Left renal cortex interstitium (tissue), 4 donors: ENCODE measurements around the gene MAN1A1. TPM values are rescaled to one million over a fixed set of nuclear protein-coding genes. Genes with fewer than 3 reads are reported as not detected.
"Not testable (repeated sequence)": the region's sequence is repeated elsewhere in the genome, so short reads cannot be mapped to it uniquely, and the experiment has no call there.

ENCODE experiments used
- DNase-seq, 4 donors: peaks; one replicate each; pipeline ENCODE4 v3.0.0-alpha.2; 2013; ENCODE audit warnings: low read depth in 4 of 4, low spot score in 2 of 4, missing footprints in 1 of 4
- polyA plus RNA-seq, 4 donors: library from polyadenylated mRNA; unstranded; fragments of 120-200 nt; gene quantifications; one replicate each; pipeline ENCODE4 v1.2.1, GENCODE V29; 2013; ENCODE audit not compliant: insufficient read length in 4 of 4

The MAN1A1 gene
- polyA plus RNA-seq, 4 donors: 73.9 to 104 (median 97.9) TPM

DNA sequence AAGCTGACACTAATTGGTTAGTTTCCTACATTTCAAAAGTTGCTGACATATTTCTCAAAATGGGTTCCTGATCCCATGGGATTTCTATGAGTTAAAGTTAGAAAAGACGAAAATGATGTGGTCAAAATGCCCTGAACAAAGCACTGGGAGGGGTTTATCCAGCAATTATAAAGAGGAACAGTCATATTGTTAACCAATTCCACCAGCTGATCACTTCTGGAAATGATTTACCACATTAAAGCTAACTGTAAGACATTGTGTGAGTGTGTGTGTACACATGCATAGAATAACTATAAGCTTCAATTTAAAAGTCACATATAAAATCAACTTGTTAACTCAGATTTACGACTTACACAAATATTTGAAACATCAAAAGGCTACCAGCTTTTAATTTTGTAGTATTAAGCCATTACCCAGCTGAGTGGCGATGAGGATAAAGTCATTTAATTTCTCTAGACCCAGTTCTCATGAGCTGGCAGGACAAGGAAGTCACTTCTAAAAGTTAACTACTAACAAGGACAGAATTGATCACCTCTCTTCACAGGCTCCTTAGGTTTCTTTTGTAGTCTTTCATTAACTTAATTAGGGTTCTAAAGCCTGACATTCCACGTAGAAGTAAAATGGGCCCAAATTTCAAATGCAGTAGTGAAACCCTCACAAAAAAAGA lies 40.4 kb downstream of the MAN1A1 start:
- no peak for DNase-seq

DNA sequence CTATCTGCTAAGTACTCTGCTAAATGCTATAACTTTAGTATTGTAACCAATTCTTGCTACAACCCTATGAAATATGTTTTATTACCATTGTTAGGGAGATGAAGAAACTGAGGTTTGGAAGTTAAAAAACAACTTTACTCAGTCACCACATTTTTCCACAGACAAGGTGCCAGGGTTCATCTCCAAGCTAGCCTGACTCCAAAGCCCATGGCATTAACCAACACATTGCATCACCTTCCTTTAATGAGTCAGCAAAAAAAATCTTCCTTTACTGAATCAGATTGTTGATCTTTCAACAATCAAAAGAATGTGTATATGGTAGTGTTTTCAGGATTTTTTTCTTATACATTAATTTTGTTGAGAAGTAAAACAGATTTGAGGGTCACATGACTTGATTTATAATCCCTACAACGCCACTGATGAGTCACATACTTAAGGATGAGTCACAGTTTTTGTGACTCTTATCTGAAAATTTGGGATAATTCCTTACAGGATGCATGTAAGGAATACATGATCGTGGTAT lies 41.5 kb downstream of the MAN1A1 start:
- DNase-seq: no peak

GRCh38 chr6:119307056-119307455 lies 42.5 kb downstream of the MAN1A1 start:
- no peak for DNase-seq

GRCh38 chr6:119306396-119306968 lies 43.1 kb downstream of the MAN1A1 start:
- DNase-seq: no peak

DNA sequence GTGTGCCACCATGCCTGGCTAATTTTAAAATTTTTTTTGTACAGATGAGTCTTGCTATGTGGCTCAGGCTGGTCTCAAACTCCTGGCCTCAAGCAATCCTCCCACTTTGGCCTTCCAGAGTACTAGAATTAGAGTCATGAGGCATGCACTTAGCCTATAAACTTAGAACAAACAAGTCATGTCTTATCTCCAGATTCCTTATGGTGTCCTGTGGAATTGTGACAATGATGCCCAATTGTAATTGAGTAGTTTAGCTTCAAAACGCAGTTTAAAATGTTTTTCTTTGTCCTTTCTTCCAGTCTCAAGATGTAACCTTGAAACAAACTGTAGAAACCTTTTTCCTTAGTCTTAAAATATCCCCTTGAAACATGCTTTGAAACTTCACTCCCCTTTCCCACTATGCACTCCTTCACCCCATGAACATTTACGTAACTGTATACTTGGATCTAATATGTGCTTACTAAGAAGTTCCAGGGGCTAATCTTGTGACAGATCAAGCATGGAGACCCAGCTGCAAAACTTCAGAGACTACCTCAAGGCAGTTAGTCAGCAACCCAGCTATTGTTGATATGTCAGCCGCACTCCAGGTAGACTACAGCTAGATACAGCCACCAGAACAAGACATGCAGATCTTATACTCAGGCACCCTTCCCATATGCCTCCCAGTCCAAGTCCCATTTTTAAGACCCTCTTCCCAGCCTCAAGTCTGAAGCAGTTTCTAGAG lies 46.2 kb downstream of the MAN1A1 start:
- no peak for DNase-seq

GRCh38 chr6:119301429-119301828 lies 48.1 kb downstream of the MAN1A1 start:
- DNase-seq: no peak

GRCh38 chr6:119299694-119300093 lies 49.9 kb downstream of the MAN1A1 start:
- DNase-seq: no peak

DNA sequence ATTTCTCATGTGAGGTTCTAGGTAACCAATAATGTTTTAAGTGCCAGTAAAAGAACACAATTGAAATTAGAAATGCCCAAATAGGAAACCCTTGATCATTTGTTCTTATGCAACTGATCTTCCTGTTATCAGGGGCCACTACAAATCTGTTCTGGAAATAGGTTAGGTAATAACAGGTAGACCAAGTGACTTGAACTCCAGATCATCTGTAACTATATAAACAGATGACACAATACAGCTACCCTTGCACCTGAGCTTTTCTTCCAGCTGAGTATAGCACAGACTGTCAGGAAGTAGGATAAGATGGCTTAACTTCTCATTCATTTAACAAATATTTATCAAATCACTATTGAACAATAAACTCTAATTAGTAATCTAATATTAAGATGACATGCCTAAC lies 52.5 kb downstream of the MAN1A1 start:
- DNase-seq: no peak

GRCh38 chr6:119296036-119297035 lies 53.2 kb downstream of the MAN1A1 start:
- no peak for DNase-seq

GRCh38 chr6:119294984-119295383 lies 54.6 kb downstream of the MAN1A1 start:
- no peak for DNase-seq

DNA sequence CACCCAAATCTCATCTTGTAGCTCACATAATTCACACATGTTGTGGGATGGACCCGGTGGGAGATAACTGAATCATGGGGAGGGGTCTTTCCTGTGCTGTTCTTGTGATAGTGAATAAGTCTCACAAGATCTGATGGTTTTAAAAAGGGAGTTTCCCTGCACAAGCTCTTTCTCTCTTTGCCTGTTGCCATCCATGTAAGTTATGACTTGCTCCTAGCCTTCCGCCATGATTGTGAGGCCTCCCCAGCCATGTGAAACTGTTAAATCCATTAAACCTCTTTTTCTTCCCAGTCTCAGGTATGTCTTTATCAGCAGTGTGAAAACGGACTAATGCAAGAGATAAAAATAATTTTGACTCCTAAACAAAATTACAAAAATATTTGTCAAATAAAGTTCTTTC lies 58.5 kb downstream of the MAN1A1 start:
- DNase-seq: not testable (repeated sequence)

- DNase-seq: no peak
These were observed 59.3 kb downstream of the MAN1A1 start for GRCh38 chr6:119290306-119290705.

DNA sequence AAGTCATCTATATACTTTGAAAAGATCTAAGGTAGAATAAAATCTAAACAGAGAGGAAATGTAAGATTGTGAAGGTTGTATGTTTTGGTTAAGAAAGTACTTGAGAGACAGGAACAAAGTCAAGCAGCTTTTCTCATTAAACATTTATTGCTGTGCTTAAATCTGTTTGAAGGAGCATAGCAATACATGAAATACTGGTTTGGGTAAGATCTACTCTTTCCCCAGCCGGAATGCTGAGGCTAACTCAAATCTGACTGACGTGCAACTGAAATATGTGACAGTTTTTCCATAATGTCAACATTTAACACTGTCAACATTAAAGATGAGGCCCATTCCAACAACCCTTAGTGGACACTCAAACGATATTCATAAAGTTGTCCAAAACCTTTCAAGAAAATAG lies 59.9 kb downstream of the MAN1A1 start:
- no peak for DNase-seq

DNA sequence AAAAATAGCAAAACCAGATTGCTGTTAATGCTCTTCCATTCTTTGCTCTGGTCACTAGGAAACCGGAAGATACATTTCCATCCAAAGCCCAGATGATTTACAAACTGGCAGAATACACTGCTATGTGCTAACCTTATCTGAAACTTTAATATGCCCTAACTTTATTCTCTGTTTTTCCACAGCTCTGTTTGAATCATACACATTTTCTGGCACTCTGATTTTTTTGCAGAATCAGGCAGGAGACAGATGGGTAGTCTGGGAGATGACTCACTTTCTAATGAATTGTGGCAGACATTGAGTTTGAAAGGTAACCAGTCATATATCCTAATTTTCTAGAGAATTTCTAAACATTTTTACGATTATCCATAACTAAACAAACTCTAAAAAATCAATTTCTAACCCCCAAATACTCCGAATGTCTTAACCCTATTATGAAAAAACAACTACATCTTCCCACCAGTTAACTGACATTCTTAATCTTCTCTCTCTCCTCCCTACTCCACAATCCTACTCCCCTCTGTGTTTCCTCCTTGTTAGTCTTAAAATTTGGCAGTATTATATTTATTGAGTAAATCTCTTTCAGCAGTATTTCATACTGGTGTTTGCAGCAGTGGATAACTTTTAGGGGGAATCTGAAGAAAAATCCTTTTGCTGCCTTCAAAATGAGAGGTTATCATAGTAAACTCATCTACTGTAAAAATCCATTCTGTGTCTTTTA lies 63.5 kb downstream of the MAN1A1 start:
- no peak for DNase-seq

- DNase-seq: no peak
These were observed 64.6 kb downstream of the MAN1A1 start for GRCh38 chr6:119284861-119285521.

DNA sequence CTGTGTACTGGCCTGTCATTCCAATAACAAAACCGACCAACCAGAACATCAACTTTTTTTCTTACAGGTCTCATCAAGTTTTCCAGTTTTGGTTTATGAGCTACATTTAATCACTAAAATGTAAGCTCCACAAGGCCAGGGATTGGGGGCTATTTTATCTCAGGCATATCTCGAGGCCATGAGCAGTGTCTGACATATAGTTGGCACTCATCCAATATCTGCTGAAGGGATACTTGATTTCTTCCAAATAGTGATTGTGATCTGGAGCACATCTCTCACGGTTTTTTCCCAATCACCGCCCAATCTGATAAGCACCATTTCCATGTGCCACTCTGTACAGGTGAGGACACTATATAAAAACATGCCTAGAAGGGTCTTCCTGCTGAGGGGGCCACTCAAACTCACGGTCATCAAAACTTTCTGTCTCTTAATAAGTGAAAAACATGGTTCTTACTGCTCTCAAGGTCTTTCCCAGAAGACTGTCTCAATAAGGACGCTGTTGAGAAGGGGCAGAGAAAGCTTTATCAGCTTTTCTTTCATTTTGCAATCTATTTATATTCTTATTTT lies 65.5 kb downstream of the MAN1A1 start:
- no peak for DNase-seq

- no peak for DNase-seq
These were observed 66.3 kb downstream of the MAN1A1 start for GRCh38 chr6:119283214-119283613.

DNA sequence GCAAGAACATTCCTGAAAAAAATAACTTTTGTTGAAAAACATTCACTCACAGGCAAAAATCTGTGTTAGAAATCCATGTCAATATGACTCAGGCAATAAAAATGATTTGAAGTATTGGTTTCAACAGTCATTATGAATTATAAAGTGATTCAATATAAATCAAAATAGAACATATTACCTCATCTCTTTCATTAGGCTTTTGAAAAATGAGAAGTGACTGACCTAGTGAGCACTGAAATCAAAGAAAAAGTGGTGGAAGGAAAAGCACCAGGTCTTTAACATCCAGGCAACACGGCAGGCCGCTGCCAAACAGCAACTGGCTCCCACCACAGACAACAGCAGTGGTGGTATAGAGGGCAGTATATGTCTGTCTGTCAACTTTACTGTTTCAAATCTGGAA lies 68.9 kb downstream of the MAN1A1 start:
- DNase-seq: no peak

- no peak for DNase-seq
These were observed 69.5 kb downstream of the MAN1A1 start for GRCh38 chr6:119280080-119280479.
